ENCODE measurements around the gene CNTNAP2. TPM values are rescaled to one million over a fixed set of nuclear protein-coding genes. Genes with fewer than 3 reads are reported as not detected.

CNTNAP2 gene
- total and polyA plus RNA-seq, 2 of the 13 experiments (the other 11 are each of a cell fraction or from before 2014, with no cell fraction given), result 0.40 to 0.42 TPM

GRCh38 chr7:147593271-147594057 is 1476.9 kb downstream of the CNTNAP2 start:
- CTCF ChIA-PET (ENCODE audit: low intra/inter-chr PET ratio, low total read pairs), result no interaction called here
- Histone ChIP-seq H3K9ac (ENCODE audit: insufficient read depth, low read depth, low read length) (no peak overlapping the region), H3K27ac (ENCODE audit: extremely low read length, insufficient read depth, low read length) (no peak overlapping the region), H2AFZ (ENCODE audit: low read length) (no peak overlapping the region), H3K27me3 (ENCODE audit: control insufficient read depth in 1 of 2, insufficient read depth in 2 of 2, low read length in 2 of 2) (no peaks in the 10 kb centered on the region; a peak in 1 of 5 replicates), H3K79me2 (ENCODE audit: insufficient read depth, low read length) (no peaks in the 10 kb centered on the region), H3K4me2 (ENCODE audit: low read depth, low read length) (no peak overlapping the region), H3K4me3 (replicated peaks in 1 of 3; ENCODE audit: insufficient read depth in 1 of 3, low read depth in 2 of 3, low read length in 3 of 3) (no peak overlapping the region), H4K20me1 (ENCODE audit: insufficient read depth, low read length) (no peaks in the 10 kb centered on the region), H3K36me3 (replicated peaks in 1 of 2; ENCODE audit: control insufficient read depth in 1 of 2, insufficient read depth in 2 of 2, low read length in 2 of 2) (no peaks in the 10 kb centered on the region), H3K4me1 (ENCODE audit: insufficient read depth, low read length) (no peaks in the 10 kb centered on the region), H3K9me3 (ENCODE audit: low read length) (peaks cover 83% of the 10 kb centered on the region)
- in situ Hi-C loops (cut with HindIII; ENCODE audit: extremely low pct_ligation_motif_present, low pct_unique_long_range_greater_than_20kb), result no loop called here
- FAIRE-seq (no peak), ATAC-seq (no peak), DNase-seq (ENCODE audit: low spot score) (no peak)
- TF ChIP-seq ZNF124 (CRISPR knock-in tag; IDR thresholded peaks at IDR 0.05), result no peak
- no peak for TF ChIP-seq HOXA7 (CRISPR knock-in tag; IDR thresholded peaks at IDR 0.05)
- TF ChIP-seq ATF5 (CRISPR knock-in tag; IDR thresholded peaks at IDR 0.05; ENCODE audit: low read depth), result no peak
- no peak for TF ChIP-seq HIVEP1 (CRISPR knock-in tag; IDR thresholded peaks at IDR 0.05)
- 26% methylated on average over 2 of the region's 2 CpGs for WGBS (ENCODE audit: low lambda C conversion rate)
- intact Hi-C loops (cut with micrococcal nuclease; ENCODE audit: unreplicated experiment), result no loop called here
- BruUV-seq (replicated peaks), result no TSS peak
- POLR2A ChIA-PET, result no interaction called here

GRCh38 chr7:147595042-147595441 is 1478.4 kb downstream of the CNTNAP2 start:
- H3K9ac ChIP-seq (ENCODE audit: insufficient read depth, low read depth, low read length), result no peak overlapping the region
- H3K4me3 ChIP-seq (replicated peaks in 1 of 3; ENCODE audit: insufficient read depth in 1 of 3, low read depth in 2 of 3, low read length in 3 of 3), result no peak overlapping the region
- intact Hi-C loops (cut with micrococcal nuclease; ENCODE audit: unreplicated experiment), result no loop called here
- H3K4me1 ChIP-seq (ENCODE audit: insufficient read depth, low read length), result no peaks in the 10 kb centered on the region
- no peak overlapping the region for H2AFZ ChIP-seq (ENCODE audit: low read length)
- in situ Hi-C loops (cut with HindIII; ENCODE audit: extremely low pct_ligation_motif_present, low pct_unique_long_range_greater_than_20kb), result no loop called here
- WGBS (ENCODE audit: low lambda C conversion rate), result 0% methylated on average over 1 of the region's 1 CpG
- ATAC-seq (no peak), DNase-seq (ENCODE audit: low spot score) (no peak), FAIRE-seq (no peak)
- H3K79me2 ChIP-seq (ENCODE audit: insufficient read depth, low read length), result no peaks in the 10 kb centered on the region
- ChIA-PET POLR2A (no interaction called here), CTCF (ENCODE audit: low intra/inter-chr PET ratio, low total read pairs) (no interaction called here)
- H3K27me3 ChIP-seq (ENCODE audit: control insufficient read depth in 1 of 2, insufficient read depth in 2 of 2, low read length in 2 of 2), result no peaks in the 10 kb centered on the region; a peak in 1 of 5 replicates
- peaks cover 89% of the 10 kb centered on the region for H3K9me3 ChIP-seq (ENCODE audit: low read length)
- no peak overlapping the region for H3K4me2 ChIP-seq (ENCODE audit: low read depth, low read length)
- H3K36me3 ChIP-seq (replicated peaks in 1 of 2; ENCODE audit: control insufficient read depth in 1 of 2, insufficient read depth in 2 of 2, low read length in 2 of 2), result no peaks in the 10 kb centered on the region
- no peak for TF ChIP-seq KAT7 (CRISPR knock-in tag; IDR thresholded peaks at IDR 0.05; ENCODE audit: borderline replicate concordance)
- TF ChIP-seq ZNF597 (CRISPR knock-in tag; IDR thresholded peaks at IDR 0.05), result no peak
- no peak for TF ChIP-seq ZNF556 (CRISPR knock-in tag; IDR thresholded peaks at IDR 0.05; ENCODE audit: borderline replicate concordance)
- no peak for TF ChIP-seq FOXA1 (IDR thresholded peaks at IDR 0.05)
- TF ChIP-seq FOXA1 (CRISPR knock-in tag; IDR thresholded peaks at IDR 0.05), result no peak
- no peak for TF ChIP-seq ZMAT5 (CRISPR knock-in tag; IDR thresholded peaks at IDR 0.05; ENCODE audit: borderline replicate concordance, low read depth)
- no peak for TF ChIP-seq ZSCAN29 (CRISPR knock-in tag; conservative IDR thresholded peaks at IDR 0.05)
- no peak for TF ChIP-seq ZNF775 (CRISPR knock-in tag; IDR thresholded peaks at IDR 0.05; ENCODE audit: borderline replicate concordance)
- no peak for TF ChIP-seq CENPT (CRISPR knock-in tag; IDR thresholded peaks at IDR 0.05; ENCODE audit: low read depth)
- no peak for TF ChIP-seq ZNF337 (CRISPR knock-in tag; IDR thresholded peaks at IDR 0.05; ENCODE audit: borderline replicate concordance, low read depth)
- TF ChIP-seq ETV6 (CRISPR knock-in tag; conservative IDR thresholded peaks at IDR 0.05), result no peak
- no peak for TF ChIP-seq PBX2 (CRISPR knock-in tag; IDR thresholded peaks at IDR 0.05)
- no peak overlapping the region for H3K27ac ChIP-seq (ENCODE audit: extremely low read length, insufficient read depth, low read length)
- BruUV-seq (replicated peaks), result no TSS peak
- no peaks in the 10 kb centered on the region for H4K20me1 ChIP-seq (ENCODE audit: insufficient read depth, low read length)
